Keratinocyte (primary cell): ENCODE data around the gene TK1. TPM values are rescaled to one million over a fixed set of nuclear protein-coding genes. Genes with fewer than 3 reads are reported as not detected.

Experiments
- DNase-seq: peaks from one replicate; pipeline ENCODE4 v3.0.0-alpha.2; 2011; ENCODE audit warnings: low read depth, missing footprints, low spot score
- FAIRE-seq: peaks from 2 replicates; lab custom pipeline; 2011; peaks lifted over from hg19 to GRCh38; lab: Jason Lieb, UNC
- H2AFZ ChIP-seq: 2 replicates; pipeline ENCODE4 v1.6.0; 2012; ENCODE audit warnings: low read length, control low read depth, inconsistent platforms; ENCODE audit not compliant: control insufficient read depth
- H3K27ac ChIP-seq: 2 replicates; pipeline ENCODE4 v1.5.1; 2011; ENCODE audit warnings: low read length; ENCODE audit not compliant: control insufficient read depth, insufficient read depth
- H3K27me3 ChIP-seq: 3 replicates; pipeline ENCODE4 v1.6.0; 2011; ENCODE audit warnings: low read length; ENCODE audit not compliant: control insufficient read depth, insufficient read depth; ENCODE audit errors: extremely low read depth
- H3K36me3 ChIP-seq, 2 experiments: 2 replicates in 1 of 2; 3 replicates in 1 of 2; pipeline ENCODE4 v1.5.1; 2011; ENCODE audit warnings: low read length in 2 of 2, mild to moderate bottlenecking in 1 of 2; ENCODE audit not compliant: control insufficient read depth in 2 of 2, insufficient read depth in 2 of 2; ENCODE audit errors: extremely low read depth in 1 of 2
- H3K4me1 ChIP-seq: 3 replicates; pipeline ENCODE4 v1.5.1; 2011; ENCODE audit warnings: low read length; ENCODE audit not compliant: control insufficient read depth, insufficient read depth; ENCODE audit errors: extremely low read depth
- H3K4me2 ChIP-seq: 3 replicates; pipeline ENCODE4 v1.6.0; 2011; ENCODE audit warnings: low read depth, low read length; ENCODE audit not compliant: control insufficient read depth, insufficient read depth; ENCODE audit errors: extremely low read depth
- H3K4me3 ChIP-seq, 3 experiments: fragments of 200-600 bp in 1 of 3; sonication (generic) in 1 of 3; 2 replicates in 2 of 3; 3 replicates in 1 of 3; pipeline ENCODE4 v1.5.1; 2011 to 2016; ENCODE audit warnings: low read length in 3 of 3, mild to moderate bottlenecking in 3 of 3, control low read depth in 2 of 3, inconsistent platforms in 1 of 3, low read depth in 1 of 3, mixed read lengths in 1 of 3, mixed run types in 1 of 3, moderate library complexity in 1 of 3; ENCODE audit not compliant: control insufficient read depth in 2 of 3, insufficient read depth in 2 of 3; ENCODE audit errors: extremely low read depth in 1 of 3
- H3K79me2 ChIP-seq: 2 replicates; pipeline ENCODE4 v1.6.0; 2012; ENCODE audit warnings: low read length; ENCODE audit not compliant: control insufficient read depth, insufficient read depth
- H3K9ac ChIP-seq: 3 replicates; pipeline ENCODE4 v1.6.0; 2011; ENCODE audit warnings: low read length; ENCODE audit not compliant: control insufficient read depth, insufficient read depth; ENCODE audit errors: extremely low read depth
- H3K9me1 ChIP-seq: 3 replicates; pipeline ENCODE4 v1.6.0; 2011; ENCODE audit warnings: low read length; ENCODE audit not compliant: control insufficient read depth, insufficient read depth; ENCODE audit errors: extremely low read depth
- H3K9me3 ChIP-seq: 2 replicates; pipeline ENCODE4 v1.5.1; 2012; ENCODE audit warnings: low read depth, low read length; ENCODE audit not compliant: control insufficient read depth
- H4K20me1 ChIP-seq: 3 replicates; pipeline ENCODE4 v1.6.0; 2011; ENCODE audit warnings: low read length; ENCODE audit not compliant: control insufficient read depth, insufficient read depth; ENCODE audit errors: extremely low read depth
- EZH2 ChIP-seq: IDR thresholded peaks from one replicate; pipeline ENCODE4 v1.6.1; 2012; ENCODE audit warnings: inconsistent platforms, mild to moderate bottlenecking, low read length, moderate library complexity
- dilution Hi-C: fragments of 300-500 bp; cut with MboI; formaldehyde crosslinking; loops from one replicate; pipeline ENCODE4 v1.7.0; 2020; ENCODE audit warnings: low sequenced_read_pairs; ENCODE audit not compliant: extremely low pct_ligation_motif_present
- polyA plus RNA-seq, 5 experiments: library from polyadenylated mRNA; depleted of rRNA in 3 of 5; stranded (reverse) in 3 of 5; stranded (forward) in 1 of 5; unstranded in 1 of 5; fragments of >200 nt; gene quantifications; 1 replicate in 1 of 5; 2 replicates in 3 of 5; 3 replicates in 1 of 5; pipeline versions ENCODE4 v1.2.1 to v1.2.3, GENCODE V29; 2011 to 2012; ENCODE audit warnings: missing spikeins in 2 of 5, low read depth in 1 of 5, low replicate concordance in 1 of 5
- TF ChIP-seq, protein P1 (sequence below), 3 experiments: IDR thresholded peaks in 1 of 3; conservative IDR thresholded peaks in 1 of 3; optimal IDR thresholded peaks in 1 of 3; 2 replicates in 2 of 3; 3 replicates in 1 of 3; pipeline versions ENCODE3 to v1.5.1; 2011; ENCODE audit warnings: low read length in 3 of 3, mild to moderate bottlenecking in 3 of 3, moderate library complexity in 2 of 3, control low read depth in 1 of 3, inconsistent platforms in 1 of 3; ENCODE audit not compliant: insufficient read depth in 2 of 3; ENCODE audit errors: extremely low read depth in 1 of 3

TK1 gene
- polyA plus RNA-seq, 1 donor (not counting 4 experiments of a cell fraction or from before 2014, with no cell fraction given), result 21.8 TPM

GRCh38 chr17:78196716-78197115 lies 9.9 kb upstream of the TK1 start:
- peaks cover 20% of the 10 kb centered on the region for H3K4me1 ChIP-seq
- no peaks in the 10 kb centered on the region for H3K79me2 ChIP-seq
- no peak for TF ChIP-seq EZH2
- TF ChIP-seq, protein P1, sequence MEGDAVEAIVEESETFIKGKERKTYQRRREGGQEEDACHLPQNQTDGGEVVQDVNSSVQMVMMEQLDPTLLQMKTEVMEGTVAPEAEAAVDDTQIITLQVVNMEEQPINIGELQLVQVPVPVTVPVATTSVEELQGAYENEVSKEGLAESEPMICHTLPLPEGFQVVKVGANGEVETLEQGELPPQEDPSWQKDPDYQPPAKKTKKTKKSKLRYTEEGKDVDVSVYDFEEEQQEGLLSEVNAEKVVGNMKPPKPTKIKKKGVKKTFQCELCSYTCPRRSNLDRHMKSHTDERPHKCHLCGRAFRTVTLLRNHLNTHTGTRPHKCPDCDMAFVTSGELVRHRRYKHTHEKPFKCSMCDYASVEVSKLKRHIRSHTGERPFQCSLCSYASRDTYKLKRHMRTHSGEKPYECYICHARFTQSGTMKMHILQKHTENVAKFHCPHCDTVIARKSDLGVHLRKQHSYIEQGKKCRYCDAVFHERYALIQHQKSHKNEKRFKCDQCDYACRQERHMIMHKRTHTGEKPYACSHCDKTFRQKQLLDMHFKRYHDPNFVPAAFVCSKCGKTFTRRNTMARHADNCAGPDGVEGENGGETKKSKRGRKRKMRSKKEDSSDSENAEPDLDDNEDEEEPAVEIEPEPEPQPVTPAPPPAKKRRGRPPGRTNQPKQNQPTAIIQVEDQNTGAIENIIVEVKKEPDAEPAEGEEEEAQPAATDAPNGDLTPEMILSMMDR (optimal IDR thresholded peaks at IDR 0.05 in 1 of 3, IDR thresholded peaks at IDR 0.05 in 1 of 3, conservative IDR thresholded peaks at IDR 0.05 in 1 of 3; ENCODE audit: extremely low read depth in 1 of 3, insufficient read depth in 2 of 3, low read length in 3 of 3), result no peak
- H4K20me1 ChIP-seq, result no peaks in the 10 kb centered on the region
- H3K27me3 ChIP-seq, result no peaks in the 10 kb centered on the region
- no peak overlapping the region for H3K4me3 ChIP-seq
- peaks cover 0 to 2% of the 10 kb centered on the region in 2 experiments for H3K36me3 ChIP-seq
- FAIRE-seq (no peak), DNase-seq (no peak)
- no peak overlapping the region for H3K4me2 ChIP-seq
- H3K9ac ChIP-seq, result no peak overlapping the region
- no peaks in the 10 kb centered on the region for H3K9me3 ChIP-seq
- dilution Hi-C loops, result no loop called here
- H3K9me1 ChIP-seq, result no peaks in the 10 kb centered on the region
- H3K27ac ChIP-seq, result no peak overlapping the region
- no peak overlapping the region for H2AFZ ChIP-seq

DNA sequence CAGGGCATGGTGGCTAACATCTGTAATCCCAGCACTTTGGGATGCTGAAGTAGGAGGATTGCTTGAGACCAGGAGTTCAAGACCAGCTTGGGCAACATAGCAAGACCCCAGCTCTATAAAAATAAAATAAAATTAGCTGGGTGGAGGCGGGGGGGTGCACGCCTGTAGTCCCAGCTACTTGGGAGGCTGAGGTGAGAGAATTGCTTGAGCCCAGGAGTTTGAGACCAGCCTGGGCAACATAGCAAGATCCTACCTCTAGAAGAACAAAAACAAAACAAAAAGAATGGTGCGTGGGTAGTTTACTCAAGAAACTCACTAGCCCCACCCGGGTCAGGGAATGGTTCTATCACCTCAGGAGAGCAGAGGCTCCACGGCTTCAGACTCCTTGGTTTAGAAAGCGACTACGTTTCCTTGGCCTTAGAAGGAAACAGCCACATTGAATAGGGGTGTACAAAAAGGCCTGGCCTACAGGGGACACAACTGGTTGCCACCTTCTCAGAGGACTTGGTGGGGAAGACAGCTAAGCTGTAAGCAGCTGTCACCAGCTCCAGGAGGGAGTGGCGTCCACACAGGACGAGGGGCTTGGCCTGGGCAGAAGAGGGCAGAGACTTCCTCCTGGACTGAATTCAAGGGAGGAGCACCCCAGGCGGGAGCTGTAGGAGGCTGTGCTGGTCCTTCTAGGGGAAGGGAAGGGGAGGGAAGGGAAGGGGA lies 716 bp downstream of the TK1 start:
- Histone ChIP-seq H3K9me3 (no peaks in the 10 kb centered on the region), H4K20me1 (no peaks in the 10 kb centered on the region), H3K9ac (peak overlapping the region; percentile 80), H3K4me3 (peak overlapping the region; percentile 15 to 77 (median 54)), H3K4me2 (peak overlapping the region; percentile 85), H3K9me1 (no peaks in the 10 kb centered on the region), H3K4me1 (peaks cover 8% of the 10 kb centered on the region), H3K27me3 (no peaks in the 10 kb centered on the region), H3K27ac (no peak overlapping the region), H3K36me3 (peaks cover 5 to 17% of the 10 kb centered on the region in 2 experiments), H3K79me2 (peaks cover 10% of the 10 kb centered on the region), H2AFZ (peak overlapping the region; percentile 11)
- DNase-seq (no peak), FAIRE-seq (no peak)
- dilution Hi-C loops, result no loop called here
- no peak for TF ChIP-seq EZH2
- TF ChIP-seq, protein P1 (optimal IDR thresholded peaks at IDR 0.05 in 1 of 3, IDR thresholded peaks at IDR 0.05 in 1 of 3, conservative IDR thresholded peaks at IDR 0.05 in 1 of 3; ENCODE audit: extremely low read depth in 1 of 3, insufficient read depth in 2 of 3, low read length in 3 of 3), result no peak
